GM12865 (cell line): ENCODE results near the gene FUT8.

Experiments used
- DNase-seq: peaks from one replicate; pipeline ENCODE4 v3.0.0; 2010; ENCODE audit warnings: low read depth
- H3K4me3 ChIP-seq: 2 replicates; pipeline ENCODE4 v1.5.1; 2011; ENCODE audit warnings: mild to moderate bottlenecking, low read depth, low read length, control low read depth
- TF ChIP-seq, protein P1 (sequence below): IDR thresholded peaks from 2 replicates; pipeline ENCODE4 v1.5.1; 2011; ENCODE audit warnings: low read length, control low read depth, low read depth, inconsistent platforms; ENCODE audit not compliant: insufficient read depth; ENCODE audit errors: missing control alignments

The FUT8 gene

DNA sequence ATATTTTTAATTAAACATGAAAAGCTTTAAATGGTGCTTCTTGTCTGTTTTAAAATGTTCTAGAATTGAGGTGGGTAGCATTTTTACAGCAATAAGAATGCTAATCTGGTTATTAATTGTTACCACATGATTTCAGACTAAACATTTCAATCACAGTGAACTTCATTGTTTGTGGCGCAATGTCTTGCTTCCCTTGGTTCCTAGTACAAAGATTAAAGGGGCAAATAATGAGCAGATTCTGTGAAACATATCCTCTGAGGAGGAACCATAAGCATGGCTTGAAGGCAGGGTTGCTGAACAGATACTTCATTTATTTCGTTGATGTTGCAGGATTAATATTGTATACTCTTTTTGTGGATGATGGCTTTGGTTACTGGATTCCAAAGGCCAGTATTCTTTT, 162.1 kb downstream of the FUT8 start:
- TF ChIP-seq, protein P1, sequence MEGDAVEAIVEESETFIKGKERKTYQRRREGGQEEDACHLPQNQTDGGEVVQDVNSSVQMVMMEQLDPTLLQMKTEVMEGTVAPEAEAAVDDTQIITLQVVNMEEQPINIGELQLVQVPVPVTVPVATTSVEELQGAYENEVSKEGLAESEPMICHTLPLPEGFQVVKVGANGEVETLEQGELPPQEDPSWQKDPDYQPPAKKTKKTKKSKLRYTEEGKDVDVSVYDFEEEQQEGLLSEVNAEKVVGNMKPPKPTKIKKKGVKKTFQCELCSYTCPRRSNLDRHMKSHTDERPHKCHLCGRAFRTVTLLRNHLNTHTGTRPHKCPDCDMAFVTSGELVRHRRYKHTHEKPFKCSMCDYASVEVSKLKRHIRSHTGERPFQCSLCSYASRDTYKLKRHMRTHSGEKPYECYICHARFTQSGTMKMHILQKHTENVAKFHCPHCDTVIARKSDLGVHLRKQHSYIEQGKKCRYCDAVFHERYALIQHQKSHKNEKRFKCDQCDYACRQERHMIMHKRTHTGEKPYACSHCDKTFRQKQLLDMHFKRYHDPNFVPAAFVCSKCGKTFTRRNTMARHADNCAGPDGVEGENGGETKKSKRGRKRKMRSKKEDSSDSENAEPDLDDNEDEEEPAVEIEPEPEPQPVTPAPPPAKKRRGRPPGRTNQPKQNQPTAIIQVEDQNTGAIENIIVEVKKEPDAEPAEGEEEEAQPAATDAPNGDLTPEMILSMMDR = no peak
- DNase-seq = no peak
- H3K4me3 ChIP-seq = no peak overlapping the region

DNA sequence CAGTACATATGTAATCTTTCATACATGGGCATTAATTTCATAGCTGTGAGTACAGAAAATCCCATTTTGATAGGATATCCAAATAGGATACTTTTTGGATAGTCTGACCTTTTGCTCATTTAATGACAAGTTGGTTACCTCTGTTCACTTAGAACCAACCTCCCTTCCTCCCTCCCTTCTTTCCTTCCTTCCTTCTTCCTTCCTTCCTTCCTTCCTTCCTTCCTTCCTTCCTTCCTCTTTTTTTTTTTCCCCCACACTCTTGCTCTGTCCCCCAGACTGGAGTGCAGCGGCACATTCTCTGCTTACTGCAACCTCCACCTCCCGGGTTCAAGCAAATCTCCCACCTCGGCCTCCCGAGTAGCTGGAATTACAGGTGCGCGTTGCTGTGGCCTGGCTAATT, 162.9 kb downstream of the FUT8 start:
- H3K4me3 ChIP-seq = no peak overlapping the region
- TF ChIP-seq, protein P1 = no peak
- DNase-seq = no peak

DNA sequence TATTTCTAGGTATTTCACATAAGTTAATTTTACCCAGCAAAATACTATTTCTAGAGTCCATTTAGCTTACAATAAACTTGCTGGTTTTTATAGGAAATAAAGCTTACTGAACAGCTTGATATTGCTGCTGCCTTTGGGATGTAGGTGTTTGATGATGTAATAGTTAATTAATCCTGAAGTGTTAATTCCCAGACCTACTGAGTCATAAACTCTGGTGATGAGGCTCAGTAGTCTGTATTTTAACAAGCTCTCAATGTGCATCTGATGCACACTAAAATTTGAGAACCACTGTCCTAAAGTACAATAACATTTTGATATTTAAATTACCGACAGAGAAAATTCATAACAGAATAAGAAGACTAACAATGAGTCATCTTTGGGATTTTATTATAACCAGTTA, 168.4 kb downstream of the FUT8 start:
- TF ChIP-seq, protein P1 = no peak
- H3K4me3 ChIP-seq = no peak overlapping the region
- DNase-seq = no peak

DNA sequence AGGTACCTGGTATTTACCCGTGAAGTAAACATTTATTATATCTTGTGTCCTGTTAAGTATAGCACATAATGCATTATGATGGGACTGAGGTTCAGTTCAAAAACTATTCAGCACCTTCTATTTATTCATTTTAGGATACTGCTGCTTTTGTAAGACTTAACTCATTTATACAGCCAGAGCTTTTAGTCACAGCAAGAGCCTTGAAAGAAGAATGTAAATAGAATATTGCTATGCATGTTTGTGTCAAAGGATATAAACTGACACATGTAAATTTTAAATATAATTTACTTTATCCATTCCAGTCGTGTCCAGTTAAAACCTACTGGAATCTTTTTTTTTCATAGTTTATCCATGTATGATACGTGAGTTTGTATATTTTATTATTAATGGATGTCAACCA, 168.8 kb downstream of the FUT8 start:
- no peak overlapping the region for H3K4me3 ChIP-seq
- DNase-seq = no peak
- TF ChIP-seq, protein P1 = no peak

DNA sequence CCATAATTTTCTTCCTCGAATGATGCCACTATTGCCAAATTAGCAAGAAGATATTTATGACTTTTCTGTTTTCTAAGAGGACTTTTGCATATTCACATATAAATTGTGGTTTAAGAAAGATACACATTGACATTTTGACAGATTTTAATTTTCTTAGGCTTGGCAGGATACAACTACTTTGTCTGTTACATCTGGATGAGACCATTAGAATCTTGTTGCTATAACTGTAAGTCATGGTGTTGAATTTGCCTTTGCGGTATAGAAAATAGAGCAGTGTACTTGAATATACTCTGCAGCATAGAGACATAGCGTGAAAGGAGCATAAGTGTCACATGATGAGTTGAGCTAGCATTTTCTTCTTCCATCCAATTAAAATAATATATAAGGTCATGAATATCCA, 169.3 kb downstream of the FUT8 start:
- no peak for DNase-seq
- H3K4me3 ChIP-seq = no peak overlapping the region
- TF ChIP-seq, protein P1 = no peak

DNA sequence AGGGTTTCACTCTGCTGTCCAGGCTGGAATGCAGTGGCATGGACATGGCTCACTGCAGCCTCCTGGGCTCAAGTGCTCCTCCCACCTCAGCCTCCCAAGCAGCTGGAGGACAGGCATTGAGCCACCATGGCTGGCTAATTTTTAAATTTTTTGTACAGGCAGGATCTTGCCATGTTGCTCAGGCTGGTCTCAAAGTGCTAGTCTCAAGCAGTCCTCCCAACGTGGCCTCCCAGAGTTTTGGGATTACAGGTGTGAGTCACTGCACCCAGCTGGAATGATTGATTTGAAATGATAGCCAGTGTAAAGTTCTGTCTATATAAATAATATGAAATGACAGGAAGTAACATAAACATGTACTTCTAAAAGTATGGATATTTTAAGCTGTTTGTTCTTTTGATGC, 172.7 kb downstream of the FUT8 start:
- DNase-seq = no peak
- TF ChIP-seq, protein P1 = no peak
- H3K4me3 ChIP-seq = no peak overlapping the region

DNA sequence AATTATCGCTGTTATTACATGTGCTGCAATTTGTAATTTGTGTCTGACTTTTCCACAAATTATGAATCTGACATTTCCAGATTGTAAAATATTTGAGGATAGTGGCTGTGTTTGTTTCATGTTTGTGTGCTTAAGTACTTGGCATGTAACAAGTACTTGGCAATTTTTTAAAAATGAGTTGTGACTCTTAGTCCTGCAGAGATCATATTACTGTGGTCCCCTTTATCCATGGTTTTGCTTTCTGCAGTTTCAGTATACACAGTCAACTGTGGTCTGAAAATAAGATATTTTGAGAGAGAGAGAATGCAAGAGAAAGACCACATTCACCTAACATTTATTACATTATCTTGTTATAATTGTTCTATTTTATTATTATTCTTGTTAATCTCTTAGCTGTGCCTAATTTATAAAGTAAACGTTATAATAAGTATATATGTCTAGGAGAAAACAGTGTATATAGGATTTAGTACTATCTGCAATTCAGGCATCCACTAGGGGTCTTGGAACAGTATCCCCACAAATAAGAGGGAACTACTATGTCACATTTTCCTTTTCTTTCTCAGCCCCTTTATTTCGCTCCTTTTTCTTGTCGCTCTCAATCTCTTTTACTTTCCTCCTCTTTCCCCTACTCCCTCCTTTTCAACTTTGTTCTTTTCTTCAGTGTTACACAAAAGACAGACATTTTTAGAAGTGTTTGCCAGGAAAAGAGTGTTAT, 176.1 kb downstream of the FUT8 start:
- TF ChIP-seq, protein P1 = no peak
- no peak overlapping the region for H3K4me3 ChIP-seq
- no peak for DNase-seq
